GM18507 (cell line): ENCODE data around the gene POLRMT.
"Not testable (repeated sequence)": the region's sequence is repeated elsewhere in the genome, so short reads cannot be mapped to it uniquely, and the experiment has no call there.

Experiments
- DNase-seq: peaks from one replicate; pipeline ENCODE4 v3.0.0; 2011; ENCODE audit warnings: low read depth; ENCODE audit not compliant: insufficient read length; ENCODE audit errors: extremely low spot score
- FAIRE-seq: peaks from 2 replicates; lab custom pipeline; 2011; peaks lifted over from hg19 to GRCh38; lab: Jason Lieb, UNC

Gene POLRMT

GRCh38 chr19:585551-586110, 47.7 kb downstream of the POLRMT start:
- no peak for FAIRE-seq
- DNase-seq = no peak

DNA sequence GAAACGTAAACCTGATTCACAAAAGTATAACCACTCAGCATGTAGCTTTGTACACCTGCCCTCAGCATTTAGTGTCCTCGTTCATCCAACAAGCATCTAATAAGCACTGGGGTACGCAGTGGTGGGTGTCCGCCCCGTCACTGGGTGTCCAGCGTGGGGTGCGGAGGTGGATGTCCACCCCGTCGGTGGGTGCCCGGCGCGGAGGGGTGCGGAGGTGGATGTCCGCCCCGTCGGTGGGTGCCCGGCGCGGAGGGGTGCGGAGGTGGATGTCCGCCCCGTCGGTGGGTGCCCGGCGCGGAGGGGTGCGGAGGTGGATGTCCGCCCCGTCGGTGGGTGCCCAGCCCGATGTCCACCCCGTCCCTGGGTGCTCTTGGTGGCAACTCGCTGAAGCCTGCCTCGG, 48.2 kb downstream of the POLRMT start:
- not testable (repeated sequence) for DNase-seq, FAIRE-seq

GRCh38 chr19:584240-585001, 48.9 kb downstream of the POLRMT start:
- DNase-seq = peak; percentile 54
- FAIRE-seq = peak; percentile 62

DNA sequence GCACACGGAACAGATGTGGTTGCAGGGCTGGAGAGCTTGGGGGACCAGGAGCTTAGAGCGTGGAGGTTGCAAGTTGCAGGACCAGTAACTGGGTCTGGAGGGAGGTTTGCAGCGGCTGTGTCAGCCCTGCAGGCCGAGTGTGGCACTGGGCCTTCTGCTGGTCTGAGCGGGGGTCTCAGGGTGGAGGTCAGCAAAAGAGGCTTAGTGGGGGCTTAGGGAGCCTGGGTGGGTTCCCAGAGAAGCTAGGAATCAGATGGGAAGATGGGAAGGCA, 49.4 kb downstream of the POLRMT start:
- DNase-seq (no peak), FAIRE-seq (no peak)

DNA sequence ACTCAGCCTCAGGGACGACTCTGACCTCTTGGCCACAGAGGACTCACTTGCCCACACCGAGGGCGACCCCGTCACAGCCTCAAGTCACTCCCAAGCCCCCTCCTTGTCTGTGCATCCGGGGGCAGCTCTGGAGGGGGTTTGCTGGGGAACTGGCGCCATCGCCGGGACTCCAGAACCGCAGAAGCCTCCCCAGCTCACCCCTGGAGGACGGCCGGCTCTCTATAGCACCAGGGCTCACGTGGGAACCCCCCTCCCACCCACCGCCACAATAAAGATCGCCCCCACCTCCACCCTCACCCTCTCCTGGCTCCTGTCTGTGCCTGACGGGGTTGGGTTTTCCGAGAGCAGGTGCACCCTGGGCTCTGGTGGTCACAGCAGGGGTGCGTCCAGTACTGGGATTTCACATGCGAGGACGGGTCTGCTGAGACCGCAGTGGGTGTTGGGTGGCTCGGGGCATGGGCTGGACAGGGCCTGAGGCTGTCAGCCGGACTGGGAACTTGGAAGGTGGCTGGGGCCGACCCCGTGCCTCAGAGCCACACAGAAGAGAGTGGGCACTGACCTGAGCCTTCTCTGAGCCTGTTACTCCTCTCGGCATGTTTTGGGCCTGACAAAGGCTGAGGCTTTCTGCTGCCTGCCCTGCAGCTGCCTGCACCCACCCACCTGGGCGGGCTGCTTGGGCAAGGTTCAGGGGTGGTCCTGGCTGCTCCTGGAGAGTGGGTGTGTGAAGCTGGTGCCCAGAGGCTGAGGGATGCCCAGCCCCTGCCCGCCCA, 50.0 kb downstream of the POLRMT start:
- FAIRE-seq = no peak
- DNase-seq = no peak

DNA sequence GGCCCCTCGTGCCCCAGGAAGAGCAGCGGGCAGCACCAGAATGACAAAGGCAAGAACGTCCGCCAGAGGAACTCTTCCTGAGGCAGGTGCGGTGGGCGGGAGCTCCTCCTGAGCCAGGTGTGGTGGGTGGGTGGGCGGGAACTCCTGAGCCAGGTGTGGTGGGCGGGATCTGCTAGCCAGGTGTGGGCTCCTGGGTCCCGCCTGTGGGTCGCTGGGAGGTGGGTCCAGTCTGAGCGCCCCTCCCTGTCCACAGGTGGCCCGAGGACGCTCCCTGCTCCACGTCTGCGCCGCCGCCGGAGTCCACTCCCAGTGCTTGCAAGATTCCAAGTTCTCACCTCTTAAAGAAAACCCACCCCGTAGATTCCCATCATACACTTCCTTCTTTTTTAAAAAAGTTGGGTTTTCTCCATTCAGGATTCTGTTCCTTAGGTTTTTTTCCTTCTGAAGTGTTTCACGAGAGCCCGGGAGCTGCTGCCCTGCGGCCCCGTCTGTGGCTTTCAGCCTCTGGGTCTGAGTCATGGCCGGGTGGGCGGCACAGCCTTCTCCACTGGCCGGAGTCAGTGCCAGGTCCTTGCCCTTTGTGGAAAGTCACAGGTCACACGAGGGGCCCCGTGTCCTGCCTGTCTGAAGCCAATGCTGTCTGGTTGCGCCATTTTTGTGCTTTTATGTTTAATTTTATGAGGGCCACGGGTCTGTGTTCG, 50.7 kb downstream of the POLRMT start:
- no peak for FAIRE-seq
- no peak for DNase-seq

- DNase-seq (no peak), FAIRE-seq (no peak)
Observed at GRCh38 chr19:581399-582111, 51.8 kb downstream of the POLRMT start.

DNA sequence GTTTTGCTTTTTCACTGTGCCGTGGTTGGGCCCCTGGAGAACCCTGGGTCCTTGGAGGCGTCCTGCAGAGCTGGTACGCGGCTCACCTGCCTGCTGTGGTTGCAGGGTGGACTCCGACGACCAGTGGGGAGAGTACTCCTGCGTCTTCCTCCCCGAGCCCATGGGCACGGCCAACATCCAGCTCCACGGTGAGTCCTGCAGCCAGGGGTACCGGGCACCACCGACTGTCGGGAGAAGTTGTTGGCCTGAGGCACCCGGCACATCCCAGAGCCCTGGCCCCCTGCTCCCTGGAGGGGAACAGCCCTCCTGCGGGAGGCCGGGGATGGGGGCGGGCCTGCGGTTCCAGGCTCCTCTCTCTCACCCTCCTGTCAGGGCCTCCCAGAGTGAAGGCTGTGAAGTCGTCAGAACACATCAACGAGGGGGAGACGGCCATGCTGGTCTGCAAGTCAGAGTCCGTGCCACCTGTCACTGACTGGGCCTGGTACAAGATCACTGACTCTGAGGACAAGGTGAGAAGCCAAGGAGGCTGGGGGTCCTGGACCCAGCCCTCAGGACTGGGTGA, 53.0 kb downstream of the POLRMT start:
- FAIRE-seq (no peak), DNase-seq (no peak)

- FAIRE-seq (no peak), DNase-seq (no peak)
Observed at GRCh38 chr19:579842-580155, 53.5 kb downstream of the POLRMT start.

- FAIRE-seq = no peak
Observed at GRCh38 chr19:579111-579841, 54.1 kb downstream of the POLRMT start.

DNA sequence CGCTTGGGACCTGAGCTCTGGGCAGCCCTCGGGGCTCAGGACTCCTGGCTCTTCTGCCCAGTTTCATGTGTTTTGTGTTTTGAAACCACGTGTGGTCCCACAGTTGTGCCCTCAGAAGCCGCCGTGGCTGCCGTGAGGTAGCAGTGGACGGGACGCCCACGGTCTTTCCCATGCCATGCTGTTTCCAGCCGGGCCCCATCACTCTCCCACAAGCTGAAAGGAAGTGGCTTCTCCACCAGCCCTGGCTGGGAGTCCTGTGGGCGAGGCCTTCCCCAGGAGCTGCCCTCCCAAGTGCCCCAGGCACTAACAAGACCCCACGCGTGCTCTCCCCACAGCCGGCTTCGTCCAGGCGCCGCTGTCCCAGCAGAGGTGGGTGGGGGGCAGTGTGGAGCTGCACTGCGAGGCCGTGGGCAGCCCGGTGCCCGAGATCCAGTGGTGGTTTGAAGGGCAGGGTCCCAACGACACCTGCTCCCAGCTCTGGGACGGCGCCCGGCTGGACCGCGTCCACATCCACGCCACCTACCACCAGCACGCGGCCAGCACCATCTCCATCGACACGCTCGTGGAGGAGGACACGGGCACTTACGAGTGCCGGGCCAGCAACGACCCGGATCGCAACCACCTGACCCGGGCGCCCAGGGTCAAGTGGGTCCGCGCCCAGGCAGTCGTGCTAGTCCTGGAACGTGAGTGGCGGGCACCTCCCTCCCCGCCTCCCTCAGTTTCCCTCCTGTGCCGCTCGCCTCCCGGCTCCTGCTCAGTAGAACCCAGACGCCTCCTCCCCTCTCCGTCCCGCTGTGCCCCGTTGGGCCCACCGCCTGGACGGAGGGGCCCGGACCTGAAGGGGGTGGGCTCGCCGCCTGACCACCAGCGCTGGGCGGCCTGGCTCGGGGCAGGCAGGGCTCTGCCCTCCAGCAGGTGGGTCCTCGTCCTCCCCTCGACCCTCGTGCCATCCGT, 55.6 kb downstream of the POLRMT start:
- FAIRE-seq = no peak

More at GRCh38 chr19:579111-579841, 54.1 kb downstream of the POLRMT start:
- no peak for DNase-seq

GRCh38 chr19:576768-577438, 56.4 kb downstream of the POLRMT start:
- DNase-seq (no peak), FAIRE-seq (no peak)

More for the DNA sequence above, 55.6 kb downstream of the POLRMT start:
- DNase-seq = no peak

GRCh38 chr19:575527-576506, 57.5 kb downstream of the POLRMT start:
- DNase-seq (no peak), FAIRE-seq (no peak)

DNA sequence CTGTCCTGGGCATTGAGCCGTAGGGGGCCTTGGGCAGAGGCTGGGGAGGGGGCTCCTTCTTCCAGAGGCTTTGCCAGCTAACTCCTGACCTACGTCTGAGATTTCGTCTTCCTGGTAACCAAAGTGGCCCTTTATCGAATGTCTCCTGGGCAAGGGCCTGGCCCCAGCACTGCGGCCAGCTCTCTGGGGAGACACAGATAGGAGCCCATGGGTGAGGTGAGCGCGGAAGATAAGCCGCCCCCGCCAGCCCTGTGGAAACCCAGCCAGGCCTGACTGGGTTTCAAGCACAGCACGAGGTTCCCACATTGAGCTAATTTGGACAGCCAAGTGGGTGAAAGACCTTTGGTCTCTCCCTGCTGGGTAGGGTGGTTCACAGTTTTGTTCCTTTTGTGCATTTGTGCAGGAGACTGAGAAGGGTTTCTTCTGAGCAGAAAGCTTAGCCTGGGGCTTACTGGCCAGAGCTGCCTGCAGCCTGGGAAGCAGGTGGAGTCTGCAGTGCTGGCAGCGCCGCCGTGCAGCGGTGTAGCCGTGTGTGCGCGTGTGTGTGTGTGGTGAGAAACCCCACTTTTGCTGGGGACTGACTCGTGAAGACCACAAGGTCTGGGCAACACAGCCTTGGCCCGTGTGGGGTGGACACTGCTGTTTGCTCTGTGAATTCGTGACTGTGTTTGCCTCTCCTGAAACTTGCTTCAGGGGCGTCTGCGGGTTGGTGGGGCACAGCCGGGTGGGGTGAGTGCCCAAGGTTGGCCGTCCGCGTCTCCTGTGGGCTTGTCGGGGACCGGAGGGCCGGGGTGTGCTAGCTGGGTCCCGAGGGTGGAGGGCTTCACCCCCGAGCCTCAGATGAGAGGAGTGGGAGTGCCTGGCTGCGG, 58.4 kb downstream of the POLRMT start:
- DNase-seq (no peak), FAIRE-seq (peak; percentile 93)

DNA sequence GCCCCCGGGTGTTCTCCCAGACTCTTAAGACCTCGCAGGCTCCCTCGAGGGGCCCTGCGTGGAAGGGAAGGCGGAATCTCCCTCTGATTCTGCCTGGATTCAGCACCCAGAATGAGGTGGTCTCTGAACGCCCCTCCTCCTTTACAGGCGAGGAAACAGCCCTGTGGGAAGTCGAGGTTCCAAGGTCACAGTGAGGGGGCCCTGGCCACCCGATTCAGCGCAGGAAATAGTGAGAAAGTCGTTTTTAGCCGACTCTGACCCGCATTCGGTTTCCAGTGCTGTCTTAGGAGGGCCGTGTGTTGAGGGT, 59.9 kb downstream of the POLRMT start:
- no peak for DNase-seq
- FAIRE-seq = peak; percentile 48
